ENCODE measurements around the gene F12.

Gene F12

DNA sequence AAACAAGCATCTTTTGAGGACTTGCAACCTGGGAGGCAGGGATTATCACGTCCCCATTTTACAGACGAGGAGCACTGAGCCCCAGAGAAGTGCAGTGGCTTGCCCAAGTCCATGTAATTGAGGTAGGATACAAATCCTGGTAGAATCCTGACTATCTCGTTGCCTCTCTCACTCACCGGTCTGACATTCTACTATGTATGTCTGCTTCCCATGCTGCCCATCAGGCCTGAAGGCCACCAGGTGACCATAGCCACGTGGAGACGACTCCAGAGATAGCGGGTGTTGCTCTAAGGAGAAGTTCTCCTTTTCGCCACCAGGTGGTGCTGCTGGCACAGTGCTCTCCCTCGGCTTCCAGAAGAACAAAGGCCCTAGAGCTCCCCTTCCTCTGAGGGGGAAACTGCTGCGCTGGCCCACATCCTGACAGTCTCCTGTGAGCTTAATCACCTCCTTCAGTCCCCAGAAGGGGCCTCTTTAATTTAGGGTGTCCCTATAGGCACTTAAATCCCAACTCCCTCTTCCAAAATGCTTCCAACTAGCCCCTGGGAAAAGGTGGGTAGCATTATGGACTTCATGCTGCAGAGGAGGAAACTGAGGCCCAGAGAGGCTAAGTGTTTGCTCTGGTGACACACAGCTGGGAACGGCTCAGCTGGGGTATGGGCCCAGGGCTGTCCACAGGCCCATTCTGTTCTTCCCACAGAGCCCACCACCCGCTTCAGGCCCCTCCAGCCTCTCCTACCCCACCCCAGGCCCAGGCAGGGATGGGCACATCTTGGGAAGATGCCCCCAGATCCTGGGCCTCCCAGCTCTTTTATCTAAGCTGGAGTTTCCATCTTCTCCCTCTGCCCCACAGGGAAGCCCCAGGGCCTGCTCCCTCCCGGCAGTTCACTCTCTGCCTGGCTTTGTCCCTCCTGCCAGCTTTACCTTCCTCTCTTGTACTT is 18.7 kb downstream of the F12 start (continued):
- TF ChIP-seq ZNF354C (tag by site-specific recombination; IDR thresholded peaks at IDR 0.05; ENCODE audit: borderline replicate concordance, low read depth) (no peak), ZNF155 (tag by site-specific recombination; IDR thresholded peaks at IDR 0.05) (no peak), BCL11B (tag by site-specific recombination; IDR thresholded peaks at IDR 0.05; ENCODE audit: low read depth) (0 out of 2 replicates have a peak, but pooled peaks have one; percentile 21), ZFP41 (tag by site-specific recombination; IDR thresholded peaks at IDR 0.05; ENCODE audit: borderline replicate concordance) (no peak), ZNF473 (tag by site-specific recombination; IDR thresholded peaks at IDR 0.05) (no peak), ZNF16 (tag by site-specific recombination; IDR thresholded peaks at IDR 0.05; ENCODE audit: low read depth) (no peak), MYNN (tag by site-specific recombination; IDR thresholded peaks at IDR 0.05; ENCODE audit: borderline replicate concordance) (no peak), ZNF501 (tag by site-specific recombination; IDR thresholded peaks at IDR 0.05) (peak; percentile 45; the same call in 1 of the 2 replicates), ZNF341 (tag by site-specific recombination; IDR thresholded peaks at IDR 0.05; ENCODE audit: low read depth) (no peak), ZBTB20 (tag by site-specific recombination; IDR thresholded peaks at IDR 0.05) (no peak), ZNF157 (tag by site-specific recombination; IDR thresholded peaks at IDR 0.05) (no peak), ZNF670 (tag by site-specific recombination; IDR thresholded peaks at IDR 0.05; ENCODE audit: low read depth) (no peak), HOXC10 (CRISPR knock-in tag; IDR thresholded peaks at IDR 0.05) (no peak), ZNF223 (tag by site-specific recombination; IDR thresholded peaks at IDR 0.05) (no peak), ZNF747 (tag by site-specific recombination; IDR thresholded peaks at IDR 0.05) (no peak), ZNF112 (tag by site-specific recombination; IDR thresholded peaks at IDR 0.05) (no peak), ZBTB21 (tag by site-specific recombination; IDR thresholded peaks at IDR 0.05) (no peak), ZNF114 (tag by site-specific recombination; IDR thresholded peaks at IDR 0.05) (no peak)
- TF ChIP-seq, protein P1, sequence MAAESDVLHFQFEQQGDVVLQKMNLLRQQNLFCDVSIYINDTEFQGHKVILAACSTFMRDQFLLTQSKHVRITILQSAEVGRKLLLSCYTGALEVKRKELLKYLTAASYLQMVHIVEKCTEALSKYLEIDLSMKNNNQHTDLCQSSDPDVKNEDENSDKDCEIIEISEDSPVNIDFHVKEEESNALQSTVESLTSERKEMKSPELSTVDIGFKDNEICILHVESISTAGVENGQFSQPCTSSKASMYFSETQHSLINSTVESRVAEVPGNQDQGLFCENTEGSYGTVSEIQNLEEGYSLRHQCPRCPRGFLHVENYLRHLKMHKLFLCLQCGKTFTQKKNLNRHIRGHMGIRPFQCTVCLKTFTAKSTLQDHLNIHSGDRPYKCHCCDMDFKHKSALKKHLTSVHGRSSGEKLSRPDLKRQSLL (tag by site-specific recombination; IDR thresholded peaks at IDR 0.05): no peak
- TF ChIP-seq, protein P2, sequence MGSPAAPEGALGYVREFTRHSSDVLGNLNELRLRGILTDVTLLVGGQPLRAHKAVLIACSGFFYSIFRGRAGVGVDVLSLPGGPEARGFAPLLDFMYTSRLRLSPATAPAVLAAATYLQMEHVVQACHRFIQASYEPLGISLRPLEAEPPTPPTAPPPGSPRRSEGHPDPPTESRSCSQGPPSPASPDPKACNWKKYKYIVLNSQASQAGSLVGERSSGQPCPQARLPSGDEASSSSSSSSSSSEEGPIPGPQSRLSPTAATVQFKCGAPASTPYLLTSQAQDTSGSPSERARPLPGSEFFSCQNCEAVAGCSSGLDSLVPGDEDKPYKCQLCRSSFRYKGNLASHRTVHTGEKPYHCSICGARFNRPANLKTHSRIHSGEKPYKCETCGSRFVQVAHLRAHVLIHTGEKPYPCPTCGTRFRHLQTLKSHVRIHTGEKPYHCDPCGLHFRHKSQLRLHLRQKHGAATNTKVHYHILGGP (tag by site-specific recombination; IDR thresholded peaks at IDR 0.05): no peak
- TF ChIP-seq, protein P3, sequence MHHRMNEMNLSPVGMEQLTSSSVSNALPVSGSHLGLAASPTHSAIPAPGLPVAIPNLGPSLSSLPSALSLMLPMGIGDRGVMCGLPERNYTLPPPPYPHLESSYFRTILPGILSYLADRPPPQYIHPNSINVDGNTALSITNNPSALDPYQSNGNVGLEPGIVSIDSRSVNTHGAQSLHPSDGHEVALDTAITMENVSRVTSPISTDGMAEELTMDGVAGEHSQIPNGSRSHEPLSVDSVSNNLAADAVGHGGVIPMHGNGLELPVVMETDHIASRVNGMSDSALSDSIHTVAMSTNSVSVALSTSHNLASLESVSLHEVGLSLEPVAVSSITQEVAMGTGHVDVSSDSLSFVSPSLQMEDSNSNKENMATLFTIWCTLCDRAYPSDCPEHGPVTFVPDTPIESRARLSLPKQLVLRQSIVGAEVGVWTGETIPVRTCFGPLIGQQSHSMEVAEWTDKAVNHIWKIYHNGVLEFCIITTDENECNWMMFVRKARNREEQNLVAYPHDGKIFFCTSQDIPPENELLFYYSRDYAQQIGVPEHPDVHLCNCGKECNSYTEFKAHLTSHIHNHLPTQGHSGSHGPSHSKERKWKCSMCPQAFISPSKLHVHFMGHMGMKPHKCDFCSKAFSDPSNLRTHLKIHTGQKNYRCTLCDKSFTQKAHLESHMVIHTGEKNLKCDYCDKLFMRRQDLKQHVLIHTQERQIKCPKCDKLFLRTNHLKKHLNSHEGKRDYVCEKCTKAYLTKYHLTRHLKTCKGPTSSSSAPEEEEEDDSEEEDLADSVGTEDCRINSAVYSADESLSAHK (tag by site-specific recombination; IDR thresholded peaks at IDR 0.05): no peak
- TF ChIP-seq, protein P4, sequence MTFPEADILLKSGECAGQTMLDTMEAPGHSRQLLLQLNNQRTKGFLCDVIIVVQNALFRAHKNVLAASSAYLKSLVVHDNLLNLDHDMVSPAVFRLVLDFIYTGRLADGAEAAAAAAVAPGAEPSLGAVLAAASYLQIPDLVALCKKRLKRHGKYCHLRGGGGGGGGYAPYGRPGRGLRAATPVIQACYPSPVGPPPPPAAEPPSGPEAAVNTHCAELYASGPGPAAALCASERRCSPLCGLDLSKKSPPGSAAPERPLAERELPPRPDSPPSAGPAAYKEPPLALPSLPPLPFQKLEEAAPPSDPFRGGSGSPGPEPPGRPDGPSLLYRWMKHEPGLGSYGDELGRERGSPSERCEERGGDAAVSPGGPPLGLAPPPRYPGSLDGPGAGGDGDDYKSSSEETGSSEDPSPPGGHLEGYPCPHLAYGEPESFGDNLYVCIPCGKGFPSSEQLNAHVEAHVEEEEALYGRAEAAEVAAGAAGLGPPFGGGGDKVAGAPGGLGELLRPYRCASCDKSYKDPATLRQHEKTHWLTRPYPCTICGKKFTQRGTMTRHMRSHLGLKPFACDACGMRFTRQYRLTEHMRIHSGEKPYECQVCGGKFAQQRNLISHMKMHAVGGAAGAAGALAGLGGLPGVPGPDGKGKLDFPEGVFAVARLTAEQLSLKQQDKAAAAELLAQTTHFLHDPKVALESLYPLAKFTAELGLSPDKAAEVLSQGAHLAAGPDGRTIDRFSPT (tag by site-specific recombination; IDR thresholded peaks at IDR 0.05): no peak

All from HEK293 (cell line).